Measurements from ENCODE around the gene MAML3.
A peak's percentile ranks its signal among the peaks of the same experiment; 100 is the strongest.

Gene MAML3

DNA sequence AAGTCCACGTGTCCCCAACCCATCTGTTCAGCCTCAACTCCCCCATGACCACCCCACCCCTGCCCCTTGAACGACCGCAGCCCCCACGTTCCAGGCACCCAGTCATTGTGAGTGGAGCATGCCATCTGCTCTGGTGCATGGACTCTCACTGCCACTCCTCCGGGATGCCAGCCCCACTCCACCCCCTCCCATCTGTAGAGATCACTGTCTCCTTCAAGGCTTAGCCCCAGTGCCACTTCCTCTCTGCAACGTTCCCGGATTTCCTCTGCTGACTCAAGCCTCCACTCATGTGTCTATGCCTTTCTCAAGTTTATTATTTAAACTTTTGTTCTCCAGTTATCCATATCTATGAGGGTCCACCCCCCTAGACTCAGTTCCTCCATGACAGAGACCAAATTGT is 54.0 kb downstream of the MAML3 start:
- no peak for DNase-seq (ENCODE audit: low spot score)

DNA sequence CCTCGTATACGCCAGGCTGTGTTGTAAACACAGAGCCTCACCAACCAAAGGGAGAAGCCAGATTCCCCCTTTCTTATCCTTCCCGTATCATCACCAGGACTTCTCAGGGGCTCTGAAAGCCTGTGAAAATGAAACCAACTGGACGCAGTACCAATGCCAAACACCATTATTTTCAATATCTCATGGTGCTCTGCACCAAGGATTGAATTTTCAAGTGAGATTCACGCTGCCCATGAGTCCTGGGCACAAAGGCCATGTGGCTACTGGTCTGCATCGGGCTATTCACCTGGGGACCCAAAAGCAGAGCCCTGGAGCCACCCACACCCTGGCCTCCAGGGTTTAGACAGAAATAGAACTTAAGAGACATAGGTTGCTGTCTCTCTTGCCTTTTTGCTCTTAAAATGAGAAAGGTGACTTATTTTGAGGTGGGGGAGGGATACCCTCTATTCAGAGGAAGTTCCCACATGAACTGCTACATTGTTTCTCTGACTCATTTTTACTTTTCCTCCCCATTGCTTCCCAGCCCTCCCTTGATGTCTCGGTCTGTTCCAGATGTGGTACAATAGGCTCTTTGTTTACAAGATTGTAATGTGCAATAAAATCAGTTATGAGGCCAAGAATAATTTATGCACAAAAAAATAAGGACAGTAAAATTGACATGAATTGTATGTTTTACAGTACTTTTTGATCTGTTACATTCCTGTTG is 55.4 kb downstream of the MAML3 start:
- peak; percentile 56 for DNase-seq (ENCODE audit: low spot score)

DNA sequence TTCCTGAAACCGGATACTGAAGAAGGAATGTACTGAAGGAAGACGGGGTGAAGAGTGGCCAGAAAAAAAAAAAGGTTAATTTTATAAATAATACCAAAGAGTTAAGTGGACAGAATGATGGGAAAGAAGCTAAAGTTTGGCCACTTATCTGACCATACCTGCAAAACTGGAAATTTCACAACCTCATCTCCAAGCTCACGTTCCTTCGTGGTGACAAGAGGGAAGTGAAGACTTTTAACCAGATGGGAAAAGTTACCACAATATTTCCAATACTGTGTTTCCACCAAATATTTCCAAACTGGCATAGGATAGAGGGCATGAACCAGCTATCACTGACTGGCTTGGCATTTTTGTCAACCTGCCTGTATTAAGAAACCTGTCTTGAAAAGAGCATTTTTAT is 56.4 kb downstream of the MAML3 start:
- no peak for DNase-seq (ENCODE audit: low spot score)

DNA sequence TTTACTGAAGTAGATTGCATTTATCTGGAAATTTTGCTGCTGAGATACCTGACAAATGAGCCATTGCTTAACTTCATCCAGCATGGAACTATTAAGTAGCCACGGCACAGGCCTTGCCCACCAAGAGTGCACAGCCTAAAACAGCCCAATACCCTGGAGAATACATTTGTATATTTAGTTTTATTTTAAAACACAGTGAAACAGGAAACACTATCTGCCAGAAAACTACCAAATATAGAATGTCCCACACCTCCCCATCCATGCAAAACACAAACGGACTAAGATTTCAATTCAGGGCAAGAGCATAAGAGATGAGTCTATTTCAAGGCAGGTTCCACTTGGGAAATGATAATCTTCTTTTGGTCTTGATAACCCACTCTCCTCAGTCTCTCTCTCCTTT is 57.1 kb downstream of the MAML3 start:
- DNase-seq (ENCODE audit: low spot score) = no peak

DNA sequence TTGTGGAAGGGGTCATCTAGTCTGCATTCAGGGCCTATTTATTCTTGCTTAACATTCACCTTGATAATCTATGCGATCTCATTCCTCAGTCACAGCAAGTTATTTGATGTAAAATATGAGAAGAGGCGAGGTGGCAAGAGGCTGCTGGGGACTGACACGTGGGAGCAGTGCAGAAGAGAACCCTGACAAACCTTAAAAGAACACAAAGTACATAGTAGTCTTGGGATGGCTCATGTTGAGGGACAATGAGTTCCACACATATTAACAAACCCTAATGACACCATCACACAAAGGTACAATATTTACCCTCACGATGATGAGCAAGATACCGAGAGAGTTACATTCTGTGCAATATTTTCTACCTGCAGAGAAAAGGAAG is 57.5 kb downstream of the MAML3 start:
- DNase-seq (ENCODE audit: low spot score) = no peak

DNA sequence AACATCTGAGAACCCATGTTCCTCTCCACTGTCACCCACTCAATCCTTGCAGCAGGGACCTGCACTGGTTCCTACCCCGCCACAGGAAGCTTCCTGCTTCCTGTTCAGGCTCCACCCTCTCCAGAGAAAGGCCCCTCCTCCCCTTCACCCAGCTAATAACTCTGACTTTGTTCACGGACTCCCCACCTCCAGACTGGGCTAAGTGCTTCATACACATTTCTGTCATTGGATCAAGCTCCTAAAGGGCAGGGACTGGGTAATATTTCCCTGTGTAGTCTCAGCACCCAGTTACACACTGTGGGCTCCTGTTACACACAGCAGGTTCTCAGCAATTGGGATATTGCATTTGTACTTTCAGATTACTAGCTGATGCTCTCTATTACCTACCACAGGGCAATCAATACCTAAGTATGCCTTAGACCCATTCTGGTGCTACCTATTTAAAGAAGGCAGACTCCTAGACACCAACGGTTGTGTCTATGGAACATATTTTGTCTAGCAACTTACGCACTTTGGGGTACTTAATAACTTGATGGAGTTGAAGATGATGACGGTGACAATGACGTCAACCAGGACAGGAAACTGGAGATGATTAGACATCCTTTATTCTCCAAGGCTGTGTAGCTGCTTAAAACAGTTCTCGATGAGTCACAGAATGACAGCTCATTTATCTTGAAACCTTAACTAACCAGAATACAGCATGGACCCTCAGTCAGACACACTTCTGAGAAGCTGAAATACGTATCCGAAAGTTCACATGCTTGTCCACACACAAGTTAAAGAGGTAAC is 58.1 kb downstream of the MAML3 start:
- DNase-seq (ENCODE audit: low spot score) = no peak

DNA sequence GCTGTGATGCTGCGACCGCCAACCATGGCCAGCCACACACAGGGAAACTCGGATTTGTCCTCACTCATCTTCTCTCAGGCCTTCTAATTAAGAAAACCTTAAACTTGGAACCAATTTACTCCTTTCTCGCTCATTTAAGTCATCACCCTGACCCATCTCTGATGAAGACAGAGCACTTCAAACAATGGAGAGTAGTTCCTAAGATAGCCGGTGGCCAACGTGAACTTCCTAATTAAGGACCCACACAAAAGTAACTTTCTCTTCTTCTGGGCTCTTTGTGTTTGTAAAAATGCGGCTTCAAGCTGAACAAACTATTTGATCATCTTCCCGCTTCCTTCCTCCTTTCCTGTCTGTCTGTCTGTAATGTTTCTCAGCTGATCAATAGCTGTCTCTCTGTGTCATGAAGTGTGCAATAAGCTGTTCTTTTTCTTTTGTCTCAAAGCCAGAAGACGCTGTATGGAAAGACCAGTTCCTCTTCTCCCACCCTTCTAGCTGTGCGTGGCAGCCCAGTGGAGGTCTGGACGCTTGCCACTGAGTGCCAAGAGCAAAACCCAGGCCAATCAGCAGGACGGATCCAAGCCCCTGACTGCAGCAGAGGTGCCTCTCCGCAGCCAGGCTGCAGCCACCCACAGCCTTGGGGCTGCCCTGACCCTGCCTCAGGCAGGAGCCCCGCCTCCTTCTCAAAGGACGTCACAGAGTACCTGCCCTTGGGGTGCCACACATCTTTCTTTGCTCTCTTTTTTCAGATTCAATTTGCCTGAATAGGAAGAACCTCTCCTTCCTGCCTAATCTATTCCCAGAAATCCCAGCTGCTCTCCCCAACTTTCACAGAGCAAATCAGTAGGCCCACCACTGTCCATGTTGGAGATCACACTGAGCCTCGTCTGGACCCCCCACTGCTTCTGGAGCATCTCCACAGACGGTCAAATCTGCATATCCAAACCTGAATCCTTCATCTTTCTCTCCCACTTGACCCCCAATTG is 59.3 kb downstream of the MAML3 start:
- no peak for DNase-seq (ENCODE audit: low spot score)

DNA sequence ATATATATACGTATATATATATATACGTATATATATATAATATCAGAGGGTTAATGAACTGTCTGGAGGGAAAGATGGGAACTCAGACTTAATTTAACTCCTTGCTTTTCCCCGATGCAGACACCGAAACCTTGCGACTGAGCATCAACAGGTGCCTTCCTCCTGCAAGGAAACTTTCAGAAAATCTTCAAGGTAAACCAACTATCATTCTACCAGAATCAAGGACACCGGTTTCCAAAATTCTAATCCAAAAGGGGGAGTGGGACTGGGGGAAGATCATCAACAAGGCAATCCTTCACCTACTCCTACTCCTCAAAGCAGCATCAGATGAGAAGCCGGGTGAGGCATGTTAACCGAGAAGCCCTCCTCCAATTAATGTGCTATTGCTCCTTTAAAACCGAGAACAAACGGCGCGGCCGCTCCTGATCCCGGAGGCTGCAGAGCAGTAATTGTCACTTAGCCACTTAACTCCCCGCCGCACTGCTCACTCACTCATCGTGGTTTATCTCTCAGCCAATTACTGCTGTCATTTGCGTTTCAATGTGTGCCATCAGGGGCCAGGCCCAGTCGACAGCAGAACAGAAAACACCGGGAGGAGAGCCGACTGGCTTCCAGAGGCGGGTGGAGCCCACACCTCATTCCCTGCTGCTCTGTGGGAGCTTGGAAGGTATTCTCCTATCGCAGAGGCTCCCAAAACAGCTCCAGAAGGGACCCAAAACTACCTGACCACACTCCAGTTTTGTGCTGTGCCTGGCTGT is 61.7 kb downstream of the MAML3 start:
- DNase-seq (ENCODE audit: low spot score) = peak; percentile 69

DNA sequence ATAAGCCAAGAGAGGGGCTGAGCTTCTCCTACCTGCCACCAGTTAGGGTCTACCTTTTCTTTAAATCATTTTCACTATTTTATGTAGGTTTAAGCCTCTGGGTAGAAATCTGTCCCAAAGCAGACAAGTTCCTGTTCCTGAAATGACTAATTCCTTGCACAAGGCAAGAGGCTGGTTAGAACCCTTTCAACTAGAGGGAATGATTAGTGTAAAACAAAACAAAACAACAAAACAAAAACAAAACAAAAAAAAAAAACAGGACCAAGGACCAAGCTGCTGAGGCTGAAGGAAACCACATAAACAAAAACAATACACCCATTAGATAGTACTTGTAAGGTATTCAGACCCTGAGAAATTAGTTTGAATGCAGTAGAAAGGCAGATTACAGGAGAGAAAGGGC is 62.7 kb downstream of the MAML3 start:
- DNase-seq (ENCODE audit: low spot score) = no peak

DNA sequence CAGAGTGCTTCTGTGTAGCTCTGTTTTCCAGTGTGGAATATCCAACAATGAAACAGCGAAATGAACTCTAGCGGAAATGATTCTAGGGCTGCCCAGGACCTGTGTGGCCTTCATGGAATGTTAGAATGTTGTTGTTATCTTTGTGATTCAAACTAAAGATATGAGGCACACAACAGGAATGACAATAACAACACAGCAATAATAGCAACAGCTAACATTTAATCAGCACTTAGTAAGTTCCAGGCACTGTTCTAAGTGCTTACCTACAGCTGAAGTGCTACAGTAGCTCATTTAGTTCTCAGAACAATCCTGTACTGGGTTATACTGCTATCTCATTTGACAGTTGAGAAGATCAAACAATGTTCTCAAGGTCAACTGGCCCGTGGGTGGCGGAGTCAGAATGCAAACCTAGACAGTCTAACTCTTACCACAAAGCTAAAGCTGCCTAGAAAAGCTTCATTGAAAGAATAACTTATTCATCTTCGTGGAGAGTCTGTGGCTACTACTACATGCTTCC is 63.7 kb downstream of the MAML3 start:
- peak; percentile 25 for DNase-seq (ENCODE audit: low spot score)

DNA sequence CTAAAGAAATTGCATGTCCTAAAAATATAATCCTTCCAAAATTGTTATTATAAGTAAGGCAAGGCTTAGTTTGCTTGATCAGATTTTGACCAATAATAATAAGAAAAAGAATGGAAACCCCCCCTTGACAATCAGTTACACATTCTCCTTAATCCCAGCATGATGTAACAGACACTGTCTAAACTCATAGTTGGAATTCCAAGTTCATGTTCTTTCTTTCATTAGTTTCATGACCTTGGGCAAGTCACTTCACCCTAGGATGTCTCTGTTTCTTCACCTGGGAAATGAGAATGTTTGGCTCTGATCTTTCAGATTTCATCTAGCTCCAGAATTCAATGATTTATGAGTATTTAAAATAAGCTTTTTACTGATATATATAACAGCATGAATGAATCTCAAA is 64.8 kb downstream of the MAML3 start:
- no peak for DNase-seq (ENCODE audit: low spot score)

DNA sequence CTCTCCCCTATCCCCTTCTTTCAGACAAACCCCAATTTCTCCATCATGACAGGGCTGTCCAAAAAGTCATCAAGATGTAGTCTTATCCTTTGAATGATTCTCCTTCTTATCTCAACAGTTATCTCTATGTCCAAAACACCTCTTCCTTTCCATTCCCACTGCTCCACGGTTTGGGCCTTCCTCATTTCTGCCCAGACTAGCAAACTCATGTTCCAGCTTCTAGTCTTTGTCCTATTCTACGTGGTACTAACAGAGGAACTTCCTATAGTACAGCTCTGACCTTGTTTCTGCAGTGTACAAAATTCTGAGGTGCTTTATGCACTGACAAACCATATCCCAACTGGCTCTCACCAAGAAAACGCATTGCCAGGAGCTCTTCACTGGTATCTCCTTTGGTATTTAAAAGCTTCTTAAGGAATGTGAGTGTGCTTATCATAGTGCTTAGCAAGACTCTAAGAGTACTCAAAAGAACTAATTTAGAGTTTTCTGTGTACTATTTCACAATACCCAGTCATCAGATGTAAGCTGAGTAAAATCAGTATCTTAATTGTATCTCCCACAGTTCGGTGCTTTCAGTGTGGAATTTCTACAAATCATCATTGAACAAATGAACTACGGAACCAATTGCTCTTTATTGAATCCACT is 65.5 kb downstream of the MAML3 start:
- DNase-seq (ENCODE audit: low spot score) = no peak

DNA sequence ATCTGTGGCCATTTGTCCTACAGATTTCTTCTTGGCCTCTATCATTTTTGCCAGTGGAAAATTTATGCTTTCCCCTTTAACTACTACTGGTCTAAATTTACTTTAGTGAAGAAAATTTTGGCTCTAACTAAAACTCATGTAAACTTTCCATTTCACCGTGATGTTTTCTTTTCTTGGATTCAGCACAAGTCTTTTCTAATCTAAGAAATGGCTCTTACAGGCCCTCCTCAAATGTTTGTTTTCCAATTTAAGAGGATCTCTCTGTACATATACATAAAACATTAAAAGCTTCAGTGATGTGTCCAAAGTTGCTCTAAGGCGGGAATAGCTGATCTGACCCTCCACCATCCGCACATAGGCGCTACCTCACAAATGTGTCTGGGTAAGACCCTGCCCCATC is 68.1 kb downstream of the MAML3 start:
- DNase-seq (ENCODE audit: low spot score) = no peak

DNA sequence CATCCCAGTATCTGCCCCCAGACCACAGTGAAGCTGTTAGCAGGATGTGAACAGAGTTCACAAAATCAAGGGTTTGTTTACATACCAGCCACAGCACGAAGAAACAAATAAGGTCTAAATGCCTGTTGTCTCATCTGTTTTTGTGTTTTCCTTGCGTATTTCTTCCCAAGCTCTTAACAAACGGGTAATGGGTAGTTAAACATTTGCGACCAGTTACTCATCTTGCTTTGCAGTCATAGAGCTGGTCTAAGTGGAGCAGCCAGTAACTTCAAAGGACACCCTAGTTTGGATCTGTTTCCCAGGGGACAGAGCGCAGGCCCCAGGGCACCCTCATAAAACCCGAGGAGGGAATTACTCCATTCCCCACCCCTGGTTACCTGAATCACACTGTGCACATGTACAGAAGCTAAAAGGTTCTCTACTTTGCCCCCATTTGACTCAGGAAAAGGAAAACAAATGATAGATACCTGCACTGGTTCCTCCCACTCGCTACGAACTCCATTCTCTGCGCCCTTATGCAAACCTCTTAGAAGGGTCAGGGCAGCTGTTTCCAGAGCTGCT is 68.8 kb downstream of the MAML3 start:
- DNase-seq (ENCODE audit: low spot score) = peak; percentile 73

DNA sequence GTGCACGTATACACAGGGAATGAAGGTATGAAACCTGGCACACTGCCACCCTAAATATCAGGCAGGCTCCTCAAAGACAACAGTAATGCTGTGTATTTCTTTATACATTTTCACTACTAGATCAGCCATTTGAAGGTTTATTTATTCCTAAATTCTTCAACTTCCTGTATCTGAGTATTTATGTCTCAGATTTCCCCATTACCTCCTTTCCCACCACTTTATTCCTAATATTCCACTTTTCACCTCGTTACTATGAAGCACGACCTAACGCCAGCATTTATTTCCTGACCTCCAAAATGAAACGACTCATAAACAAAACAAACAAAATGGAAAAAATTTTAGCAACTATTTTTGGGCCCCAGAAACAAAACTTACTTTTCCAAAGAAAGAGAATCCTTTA is 69.6 kb downstream of the MAML3 start:
- no peak for DNase-seq (ENCODE audit: low spot score)

DNA sequence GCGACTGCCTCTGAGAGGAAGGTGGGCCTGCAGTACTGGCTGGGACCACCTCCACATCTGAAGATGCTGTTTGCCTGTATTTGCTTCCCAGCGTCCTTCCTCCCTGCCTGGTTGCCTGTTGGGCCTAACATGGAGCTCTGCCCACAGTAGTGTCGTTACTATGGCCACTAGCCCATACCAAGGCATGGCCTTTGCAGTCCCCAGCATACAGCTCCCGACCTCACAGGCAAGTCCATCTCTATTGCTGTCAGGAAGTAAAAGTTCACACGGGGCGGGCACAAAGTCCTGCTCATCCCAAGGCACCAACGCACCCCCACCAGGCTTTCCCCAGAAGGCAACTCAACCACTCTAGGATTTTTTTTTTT is 71.6 kb downstream of the MAML3 start:
- no peak for DNase-seq (ENCODE audit: low spot score)

DNA sequence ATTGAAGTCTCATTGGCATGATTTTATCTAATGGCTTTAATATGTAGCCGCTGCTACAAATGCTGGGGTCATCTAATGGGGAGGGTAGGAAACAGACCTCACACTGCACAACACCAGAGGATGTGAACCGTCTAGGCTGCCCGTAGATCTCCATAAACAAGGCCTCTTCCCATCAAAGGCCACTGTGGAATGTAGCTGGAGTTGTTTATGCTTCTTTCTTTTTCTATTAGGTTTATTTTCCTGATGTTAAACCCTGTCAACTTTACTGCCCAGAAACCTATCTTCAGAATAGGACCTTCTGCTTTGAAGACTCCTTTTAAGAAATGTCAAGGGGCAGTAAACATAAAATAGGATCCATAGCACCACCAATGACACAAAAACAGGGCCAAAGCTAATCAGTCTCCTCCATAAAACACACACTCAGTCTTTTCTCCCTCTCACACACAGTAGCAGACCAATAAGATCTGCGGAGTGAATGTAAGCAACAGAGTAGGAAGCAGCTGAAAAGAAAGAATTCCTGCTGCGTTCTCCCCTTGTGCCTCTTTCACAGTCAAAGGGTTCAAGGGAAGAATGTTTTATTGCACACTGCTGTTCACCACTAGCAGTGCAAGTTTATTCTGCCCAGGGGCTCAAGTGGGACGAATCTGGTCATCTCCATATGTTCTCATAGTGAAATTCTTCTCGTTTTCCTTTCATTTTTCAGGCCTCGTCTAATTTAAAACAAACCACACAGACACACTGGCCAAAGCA is 72.2 kb downstream of the MAML3 start:
- no peak for DNase-seq (ENCODE audit: low spot score)

DNA sequence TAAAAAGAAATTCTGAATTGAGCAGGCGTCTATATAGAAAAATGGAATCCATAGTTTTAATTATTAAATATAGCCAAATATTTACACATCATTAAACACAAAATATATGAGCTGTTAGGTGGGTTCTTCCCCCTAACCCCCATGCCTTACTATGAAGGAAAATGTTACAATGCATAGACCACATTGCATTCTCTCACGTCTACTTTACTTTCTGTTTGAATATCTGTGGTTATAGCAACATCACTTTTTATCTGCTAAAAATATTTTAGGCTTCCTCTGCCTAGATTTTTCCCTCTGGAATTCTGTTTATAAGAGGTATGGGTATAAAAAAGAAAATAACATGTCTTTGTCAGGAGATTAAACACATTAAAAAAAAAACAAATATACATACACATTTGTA is 73.1 kb downstream of the MAML3 start:
- DNase-seq (ENCODE audit: low spot score) = no peak

DNA sequence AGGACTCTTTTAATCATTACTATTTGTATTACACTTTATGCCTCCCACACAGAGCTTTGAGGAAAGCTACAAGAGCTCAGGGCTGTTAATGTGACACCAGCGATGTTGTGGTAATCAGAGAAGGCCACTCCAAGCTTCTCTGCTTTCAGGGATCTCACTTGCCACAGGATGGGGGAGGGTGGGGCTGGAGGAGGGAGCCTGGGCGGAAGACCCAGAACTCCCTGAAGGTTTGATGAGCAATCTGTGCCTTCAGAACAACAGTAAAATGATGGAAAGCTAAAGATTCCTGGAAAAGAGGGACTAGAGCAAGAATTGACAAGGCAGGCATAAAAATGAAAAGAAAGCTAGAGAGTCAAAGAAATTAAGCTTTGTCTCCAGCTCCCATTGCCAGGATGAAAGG is 75.6 kb downstream of the MAML3 start:
- DNase-seq (ENCODE audit: low spot score) = no peak

DNA sequence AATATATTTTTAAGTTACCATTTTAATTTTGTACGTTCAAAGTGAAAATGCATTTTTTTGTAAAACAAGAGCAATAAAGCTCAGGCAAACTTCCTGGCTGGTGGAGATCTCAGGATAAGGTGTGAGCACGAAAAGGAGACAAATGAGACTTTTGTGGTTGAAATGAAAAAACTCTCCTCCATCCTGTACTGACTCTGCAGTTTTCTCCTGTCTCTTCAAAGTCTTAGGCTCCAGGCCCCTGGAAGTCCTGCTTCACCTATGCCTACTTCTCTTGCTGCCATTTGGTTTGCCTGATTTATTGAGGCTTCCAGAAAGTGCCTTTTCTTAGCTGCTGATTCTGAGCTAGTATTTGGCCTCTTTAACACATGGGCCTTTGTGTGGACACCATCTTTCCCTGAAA is 77.7 kb downstream of the MAML3 start:
- no peak for DNase-seq (ENCODE audit: low spot score)

Measured in LoVo (cell line).